ENCODE data around the gene NFIB. TPM values are rescaled to one million over a fixed set of nuclear protein-coding genes. Genes with fewer than 3 reads are reported as not detected.

NFIB gene
- polyA plus RNA-seq, 12 donors: 87.1 to 325 (median 103) TPM

- no peak for DNase-seq
Measured at GRCh38 chr9:14111696-14112095, 202.2 kb downstream of the NFIB start.

DNA sequence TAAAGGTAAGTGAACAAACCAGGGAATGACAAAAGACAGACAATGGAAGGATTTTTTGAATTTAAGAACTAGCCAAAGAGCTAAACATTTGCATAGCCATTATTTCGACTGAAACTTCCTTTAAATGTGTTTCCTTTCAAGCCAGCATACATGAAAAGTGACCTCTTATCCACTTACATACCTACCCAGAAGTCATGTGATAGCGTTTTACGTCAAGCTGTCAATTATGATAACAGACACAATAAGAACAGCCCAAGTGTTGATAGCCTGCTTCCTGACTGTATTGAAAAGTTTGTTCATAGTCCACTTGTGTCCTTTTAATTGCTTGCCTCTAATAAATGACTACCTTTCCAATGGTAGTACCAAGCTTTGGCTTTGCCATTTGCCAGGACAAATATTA lies 206.0 kb downstream of the NFIB start:
- no peak for DNase-seq

DNA sequence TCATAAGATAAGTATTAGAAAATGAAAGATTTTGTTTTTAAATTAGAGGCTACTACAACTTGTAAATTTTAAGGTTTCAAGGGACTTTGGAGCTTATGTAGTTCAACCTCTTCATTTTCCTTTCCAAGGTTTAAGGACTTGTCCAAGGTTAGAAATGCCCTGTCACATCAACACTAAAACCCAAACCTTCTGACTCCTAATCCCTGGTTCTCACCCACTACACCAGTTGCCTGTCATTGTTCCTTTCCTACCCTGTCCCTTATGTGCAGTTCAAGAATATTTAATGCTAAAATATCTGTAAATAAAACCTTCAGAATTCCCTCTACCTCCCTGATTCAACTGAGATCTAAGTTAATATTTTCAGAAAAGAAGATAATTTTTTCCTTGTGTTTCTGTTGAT lies 206.4 kb downstream of the NFIB start:
- DNase-seq: no peak

DNA sequence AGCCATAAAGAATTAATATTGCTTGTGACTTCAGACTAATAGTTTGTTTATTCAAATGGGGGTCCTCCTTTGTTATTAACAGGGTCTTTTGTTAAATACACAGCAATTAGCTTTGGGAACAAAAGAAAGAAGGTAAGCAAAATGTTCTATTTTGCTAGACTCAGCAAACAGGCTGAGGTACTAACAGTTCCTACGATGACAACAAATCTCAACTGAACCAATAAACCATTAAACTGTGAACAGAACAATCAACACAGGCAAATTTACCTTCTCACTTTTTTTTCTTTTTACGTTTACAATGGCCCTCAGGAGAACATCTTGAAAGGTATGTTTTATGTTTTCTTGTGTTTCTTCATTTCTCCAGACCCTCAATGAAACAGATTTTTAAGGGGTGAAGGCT lies 207.2 kb downstream of the NFIB start:
- no peak for DNase-seq

- DNase-seq: no peak
Measured at GRCh38 chr9:14104496-14104895, 209.4 kb downstream of the NFIB start.

- DNase-seq: peak; percentile 42
Measured at GRCh38 chr9:14103115-14103514, 210.8 kb downstream of the NFIB start.

DNA sequence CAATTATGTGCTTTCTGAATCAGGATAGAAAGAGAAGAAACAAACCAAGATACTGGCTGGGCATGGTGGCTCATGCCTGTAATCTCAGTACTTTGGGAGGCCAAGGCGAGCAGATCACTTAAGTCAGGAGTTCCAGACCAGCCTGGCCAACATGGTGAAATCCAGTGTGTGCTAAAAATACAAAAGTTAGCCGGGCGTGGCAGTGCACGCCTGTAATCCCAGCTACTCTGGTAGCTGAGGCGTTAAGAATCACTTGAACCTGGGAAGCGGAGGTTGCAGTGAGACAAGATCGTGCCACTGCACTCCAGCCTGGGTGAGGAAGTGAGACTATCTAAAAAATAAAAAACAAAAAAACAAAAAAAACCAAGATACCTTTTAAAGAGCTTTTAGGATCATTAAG lies 214.2 kb downstream of the NFIB start:
- no peak for DNase-seq

DNA sequence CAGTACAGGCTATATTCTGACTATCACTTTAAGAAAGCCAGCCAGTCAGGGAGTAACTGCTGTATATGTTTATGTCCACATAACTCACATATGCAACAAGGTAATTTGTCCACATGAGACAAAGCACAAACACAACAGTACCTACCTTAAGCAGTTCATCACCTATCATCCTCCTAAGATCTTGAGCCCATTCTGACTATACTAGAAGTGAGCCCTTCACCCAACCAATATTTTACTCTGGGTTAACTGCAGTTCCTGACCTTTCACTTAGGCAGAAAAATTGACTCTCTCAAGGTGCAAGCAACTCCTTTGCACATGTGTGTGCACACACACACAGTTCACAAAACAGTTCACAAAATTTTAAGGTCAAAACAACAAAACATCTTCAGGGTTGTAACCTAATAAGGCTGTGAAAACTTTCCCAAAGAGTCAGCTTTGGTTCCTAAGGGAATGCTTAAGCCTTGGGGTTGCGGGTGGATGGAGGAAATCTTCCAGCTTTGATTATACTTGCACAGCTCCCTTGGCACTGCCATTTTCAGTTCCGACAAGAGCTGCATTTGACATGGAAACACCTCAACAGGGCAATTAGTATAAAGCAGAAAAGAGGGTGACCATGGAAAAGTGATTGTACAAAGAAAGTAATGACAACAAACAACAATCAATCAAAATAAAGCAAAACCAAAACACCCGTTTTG lies 215.3 kb downstream of the NFIB start:
- DNase-seq: no peak

- no peak for DNase-seq
Measured at GRCh38 chr9:14097666-14098415, 216.1 kb downstream of the NFIB start.

- DNase-seq: peak; percentile 71
Measured at GRCh38 chr9:14097215-14097614, 216.7 kb downstream of the NFIB start.

DNA sequence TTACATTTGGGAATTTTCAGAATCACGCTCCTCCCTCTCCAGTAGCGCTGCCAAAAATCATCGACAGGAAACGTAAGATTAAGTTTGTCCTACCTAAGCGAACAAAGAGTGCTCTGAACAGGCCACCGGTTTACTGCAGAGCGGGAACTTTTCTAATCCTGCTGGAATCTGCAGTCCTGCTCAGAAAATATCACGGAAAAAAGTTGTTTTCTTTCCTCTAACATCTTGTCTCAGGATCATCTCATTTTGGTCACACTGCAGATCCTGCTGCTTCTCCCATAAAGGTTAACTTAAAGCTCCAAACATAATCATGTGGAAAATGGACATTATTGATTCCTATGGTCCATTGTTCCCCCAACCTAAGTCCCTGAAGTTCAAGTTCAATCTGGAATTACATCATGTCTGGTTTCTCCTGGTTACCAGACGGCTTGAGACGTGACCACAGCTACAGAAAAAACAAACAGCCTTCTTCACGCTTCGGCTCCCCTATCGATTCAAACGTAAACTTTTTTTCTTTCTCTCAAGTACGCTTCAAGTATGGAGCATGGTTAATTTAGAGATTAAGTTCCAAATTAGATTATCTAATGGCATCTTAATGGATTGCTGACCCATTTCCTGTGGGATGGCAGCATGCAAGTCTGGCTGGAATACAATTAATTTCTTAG lies 217.6 kb downstream of the NFIB start:
- DNase-seq: peak; percentile 79

GRCh38 chr9:14095277-14095676 lies 218.7 kb downstream of the NFIB start:
- DNase-seq: no peak

GRCh38 chr9:14094491-14094890 lies 219.4 kb downstream of the NFIB start:
- no peak for DNase-seq

- DNase-seq: no peak
Measured at GRCh38 chr9:14092344-14092743, 221.6 kb downstream of the NFIB start.

DNA sequence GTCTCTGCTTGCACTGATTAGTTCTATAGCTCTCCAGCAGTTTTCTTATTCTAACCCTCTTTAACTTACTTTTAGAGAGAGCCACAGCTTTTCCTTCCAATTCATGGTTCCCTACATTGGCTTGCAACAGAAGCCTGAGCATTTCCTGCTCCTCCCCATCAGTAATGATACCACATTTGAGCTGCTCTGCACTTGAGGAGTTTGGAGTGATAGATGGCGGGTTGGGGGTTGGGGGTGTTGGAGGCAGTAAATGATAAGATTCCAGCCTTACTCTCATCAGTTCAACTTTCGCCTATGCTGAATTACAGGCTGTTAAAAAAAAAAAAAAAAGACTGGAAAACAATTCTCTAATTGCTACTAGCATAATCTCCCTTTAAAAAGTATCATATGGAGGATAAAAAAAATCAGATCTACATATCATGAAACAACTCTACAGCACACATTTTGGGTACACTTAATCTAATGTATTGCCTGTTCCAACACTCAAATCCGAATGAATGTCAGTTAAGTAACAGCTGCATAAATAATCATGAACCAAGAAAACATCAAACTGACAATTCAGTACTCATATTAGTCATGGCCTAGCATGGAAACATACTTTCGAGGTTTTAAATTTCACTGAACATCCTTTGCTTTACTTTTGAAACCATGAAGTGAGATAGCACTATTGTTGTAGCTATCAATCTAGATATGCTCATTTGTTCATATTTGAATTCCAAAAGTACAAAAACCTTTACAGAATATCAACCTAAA lies 224.7 kb downstream of the NFIB start:
- DNase-seq: no peak

DNA sequence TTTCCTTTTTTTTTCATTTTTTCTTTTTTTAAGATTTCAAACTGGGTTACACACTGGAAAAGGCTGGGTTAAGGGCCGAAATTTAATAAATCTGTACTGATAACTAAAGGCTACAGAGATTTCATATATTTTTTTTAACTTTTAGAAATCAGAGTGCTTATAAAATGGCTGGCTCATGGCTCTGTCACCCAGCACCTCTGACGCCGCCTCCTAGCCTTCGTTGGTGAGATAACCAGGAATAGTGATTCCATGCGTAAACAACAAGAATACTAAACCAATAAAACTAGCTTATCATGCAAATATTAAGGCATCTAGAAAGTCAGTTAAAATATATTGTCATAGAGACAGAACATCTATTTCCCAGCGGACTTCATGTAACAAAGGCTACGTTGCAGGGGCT lies 226.4 kb downstream of the NFIB start:
- no peak for DNase-seq

- DNase-seq: no peak
Measured at GRCh38 chr9:14086495-14086894, 227.4 kb downstream of the NFIB start.

GRCh38 chr9:14085810-14086209 lies 228.1 kb downstream of the NFIB start:
- peak; percentile 71 for DNase-seq

- DNase-seq: no peak
Measured at GRCh38 chr9:14084867-14085266, 229.1 kb downstream of the NFIB start.

- no peak for DNase-seq
Measured at GRCh38 chr9:14083366-14083765, 230.6 kb downstream of the NFIB start.

DNA sequence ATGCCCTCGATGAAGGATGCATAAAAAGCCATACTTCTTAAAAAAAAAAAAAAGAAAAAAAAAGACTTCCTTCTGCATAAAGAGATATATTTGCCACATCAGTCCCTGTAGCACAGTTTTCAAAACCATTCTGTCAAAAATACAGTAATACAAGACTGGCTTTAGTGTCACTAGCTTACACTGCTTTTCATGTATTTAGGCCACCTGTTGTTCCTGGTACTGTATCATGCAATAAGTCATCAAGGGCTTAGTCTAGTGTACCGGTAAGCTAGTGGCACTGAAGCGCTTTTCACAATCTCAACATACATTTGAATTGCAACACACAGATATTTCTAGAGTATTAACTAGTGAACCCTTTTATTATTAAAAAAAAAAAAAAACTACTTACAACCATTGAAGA lies 231.2 kb downstream of the NFIB start:
- no peak for DNase-seq

GRCh38 chr9:14081745-14082144 lies 232.2 kb downstream of the NFIB start:
- no peak for DNase-seq

Measured in muscle of arm (tissue), 12 donors.